ENCODE measurements around the gene DCK.
A peak's percentile ranks its signal among the peaks of the same experiment; 100 is the strongest.
"Not testable (repeated sequence)": the region's sequence is repeated elsewhere in the genome, so short reads cannot be mapped to it uniquely, and the experiment has no call there.

DCK gene

GRCh38 chr4:70999639-71000038 is 6.2 kb downstream of the DCK start:
- not testable (repeated sequence) for DNase-seq (ENCODE audit: low read depth, low spot score)

- not testable (repeated sequence) for DNase-seq (ENCODE audit: low read depth, low spot score)
Measured at GRCh38 chr4:71001363-71001762, 7.9 kb downstream of the DCK start.

GRCh38 chr4:71004281-71004851 is 10.9 kb downstream of the DCK start:
- DNase-seq (ENCODE audit: low read depth, low spot score): peak; percentile 70

GRCh38 chr4:71005025-71005424 is 11.6 kb downstream of the DCK start:
- not testable (repeated sequence) for DNase-seq (ENCODE audit: low read depth, low spot score)

- no peak for DNase-seq (ENCODE audit: low read depth, low spot score)
Measured at GRCh38 chr4:71006203-71006907, 12.9 kb downstream of the DCK start.

GRCh38 chr4:71008196-71008595 is 14.7 kb downstream of the DCK start:
- DNase-seq (ENCODE audit: low read depth, low spot score): no peak

- no peak for DNase-seq (ENCODE audit: low read depth, low spot score)
Measured at GRCh38 chr4:71009086-71009485, 15.6 kb downstream of the DCK start.

- DNase-seq (ENCODE audit: low read depth, low spot score): peak; percentile 57
Measured at GRCh38 chr4:71009890-71010588, 16.6 kb downstream of the DCK start.

- DNase-seq (ENCODE audit: low read depth, low spot score): no peak
Measured at GRCh38 chr4:71011451-71011850, 18.0 kb downstream of the DCK start.

GRCh38 chr4:71017391-71017790 is 23.9 kb downstream of the DCK start:
- DNase-seq (ENCODE audit: low read depth, low spot score): not testable (repeated sequence)

GRCh38 chr4:71020611-71021010 is 27.2 kb downstream of the DCK start:
- no peak for DNase-seq (ENCODE audit: low read depth, low spot score)

- DNase-seq (ENCODE audit: low read depth, low spot score): no peak
Measured at GRCh38 chr4:71025654-71026053, 32.2 kb downstream of the DCK start.

- no peak for DNase-seq (ENCODE audit: low read depth, low spot score)
Measured at GRCh38 chr4:71026086-71026485, 32.6 kb downstream of the DCK start.

GRCh38 chr4:71027611-71028010 is 34.2 kb downstream of the DCK start:
- DNase-seq (ENCODE audit: low read depth, low spot score): no peak

GRCh38 chr4:71029504-71029903 is 36.1 kb downstream of the DCK start:
- DNase-seq (ENCODE audit: low read depth, low spot score): no peak

GRCh38 chr4:71032106-71032505 is 38.7 kb downstream of the DCK start:
- not testable (repeated sequence) for DNase-seq (ENCODE audit: low read depth, low spot score)

- DNase-seq (ENCODE audit: low read depth, low spot score): no peak
Measured at GRCh38 chr4:71045256-71045655, 51.8 kb downstream of the DCK start.

- DNase-seq (ENCODE audit: low read depth, low spot score): no peak
Measured at GRCh38 chr4:71049395-71049794, 55.9 kb downstream of the DCK start.

- no peak for DNase-seq (ENCODE audit: low read depth, low spot score)
Measured at GRCh38 chr4:71050809-71051208, 57.4 kb downstream of the DCK start.

- DNase-seq (ENCODE audit: low read depth, low spot score): no peak
Measured at GRCh38 chr4:71052034-71052433, 58.6 kb downstream of the DCK start.

GRCh38 chr4:71052716-71053115 is 59.3 kb downstream of the DCK start:
- no peak for DNase-seq (ENCODE audit: low read depth, low spot score)

GRCh38 chr4:71053613-71054012 is 60.2 kb downstream of the DCK start:
- DNase-seq (ENCODE audit: low read depth, low spot score): not testable (repeated sequence)

GRCh38 chr4:71059573-71059972 is 66.1 kb downstream of the DCK start:
- peak; percentile 33 for DNase-seq (ENCODE audit: low read depth, low spot score)

Measured in ELF-1 (cell line).